H4 (cell line): Measurements from ENCODE around the gene EHBP1. TPM values are rescaled to one million over a fixed set of nuclear protein-coding genes. Genes with fewer than 3 reads are reported as not detected.

Experiments used
- DNase-seq: peaks from one replicate; pipeline ENCODE4 v3.0.0-alpha.2; 2015; ENCODE audit warnings: low spot score
- total RNA-seq: library from RNA; depleted of rRNA; stranded (reverse); fragments of >200 nt; shearing (Covaris generic); gene quantifications from 2 replicates; pipeline ENCODE4 v1.2.3, GENCODE V29; 2014; rRNA removed

Gene EHBP1
- total RNA-seq = 10.9 and 13.9 TPM in 2 replicates

GRCh38 chr2:62705007-62705829 is at the start of gene EHBP1:
TSS of gene EHBP1 (plus strand) at chr2:62705713. CDS start at chr2:62707192, 1,479 bp downstream.
- DNase-seq = peak; percentile 98

- DNase-seq = no peak
Measured at GRCh38 chr2:62657783-62658182, 47.7 kb upstream of the EHBP1 start.

GRCh38 chr2:62658891-62659290 is 46.6 kb upstream of the EHBP1 start:
- no peak for DNase-seq

- no peak for DNase-seq
Measured at GRCh38 chr2:62660087-62660486, 45.4 kb upstream of the EHBP1 start.

- peak; percentile 31 for DNase-seq
Measured at GRCh38 chr2:62660582-62661262, 44.8 kb upstream of the EHBP1 start.

GRCh38 chr2:62661263-62661635 is 44.3 kb upstream of the EHBP1 start:
- DNase-seq = no peak

GRCh38 chr2:62662131-62662530 is 43.4 kb upstream of the EHBP1 start:
- no peak for DNase-seq

- DNase-seq = no peak
Measured at GRCh38 chr2:62662554-62662953, 43.0 kb upstream of the EHBP1 start.

GRCh38 chr2:62663411-62663810 is 42.1 kb upstream of the EHBP1 start:
- DNase-seq = peak; percentile 72

- DNase-seq = no peak
Measured at GRCh38 chr2:62663920-62664795, 41.4 kb upstream of the EHBP1 start.

GRCh38 chr2:62665446-62665845 is 40.1 kb upstream of the EHBP1 start:
- DNase-seq = no peak

- no peak for DNase-seq
Measured at GRCh38 chr2:62669180-62669579, 36.3 kb upstream of the EHBP1 start.

GRCh38 chr2:62672601-62673000 is 32.9 kb upstream of the EHBP1 start:
- DNase-seq = peak; percentile 25

- no peak for DNase-seq
Measured at GRCh38 chr2:62675062-62675461, 30.5 kb upstream of the EHBP1 start.

GRCh38 chr2:62685256-62685655 is 20.3 kb upstream of the EHBP1 start:
- DNase-seq = no peak

GRCh38 chr2:62686012-62686685 is 19.4 kb upstream of the EHBP1 start:
- no peak for DNase-seq

GRCh38 chr2:62687636-62688035 is 17.9 kb upstream of the EHBP1 start:
- DNase-seq = no peak

GRCh38 chr2:62688771-62689170 is 16.7 kb upstream of the EHBP1 start:
- no peak for DNase-seq

GRCh38 chr2:62691186-62691585 is 14.3 kb upstream of the EHBP1 start:
- DNase-seq = no peak

GRCh38 chr2:62692225-62692624 is 13.3 kb upstream of the EHBP1 start:
- no peak for DNase-seq

GRCh38 chr2:62698653-62699052 is 6.9 kb upstream of the EHBP1 start:
- DNase-seq = no peak

GRCh38 chr2:62704654-62705006 is 883 bp upstream of the EHBP1 start:
- no peak for DNase-seq
